Measurements from ENCODE around the gene MED13L. TPM values are rescaled to one million over a fixed set of nuclear protein-coding genes. Genes with fewer than 3 reads are reported as not detected.

MED13L gene
- 10 to 100 TPM; 39.5 to 41.8 TPM for total RNA-seq

DNA sequence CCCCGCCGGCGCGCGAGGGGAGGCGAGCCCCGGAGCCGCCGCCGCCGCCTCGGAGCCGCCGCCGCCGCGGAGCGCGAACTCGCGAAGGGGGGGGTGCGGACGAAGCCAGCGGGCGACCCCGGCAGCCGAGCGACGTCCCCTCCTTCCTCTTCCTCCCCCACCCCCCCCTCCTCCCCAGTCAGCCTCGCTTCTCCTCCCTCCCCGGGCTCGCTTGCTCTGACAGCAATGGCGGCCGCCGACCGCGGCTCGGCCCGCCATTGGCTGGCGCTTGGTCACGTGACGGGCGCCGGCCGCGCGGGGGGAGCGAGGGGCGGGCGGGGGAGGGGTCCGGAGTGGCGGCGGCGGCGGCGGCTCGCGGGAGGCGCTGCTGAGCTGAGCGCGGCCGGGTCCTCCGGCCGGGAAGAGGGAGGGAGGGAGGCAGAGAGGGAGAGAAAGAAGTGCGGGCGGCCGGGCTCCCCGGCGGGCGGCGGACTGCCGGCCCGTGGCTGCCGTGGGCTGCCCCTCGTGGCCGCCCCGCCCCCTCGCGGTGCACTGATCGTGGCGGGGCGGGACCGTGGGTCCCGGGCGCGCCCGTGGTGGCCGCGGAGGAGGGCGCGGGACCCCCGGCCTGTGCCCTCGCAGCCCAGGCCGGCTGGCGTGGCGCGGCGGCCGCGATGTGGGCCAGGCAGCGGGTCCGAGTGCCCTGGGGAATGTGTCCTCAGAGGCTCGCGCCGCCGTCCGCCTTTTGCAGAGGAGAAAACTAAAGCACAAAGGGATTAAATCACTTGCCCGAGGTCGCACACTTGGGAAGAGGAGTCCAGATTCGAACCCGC is at the start of gene MED13L:
Gene MED13L, minus strand, starts transcription at position 227 of the 812 bp plus-strand sequence. CDS start 562 bp downstream, outside the sequence.
- CTCF ChIA-PET = interaction anchor here (1.0 to 1.2 kb wide), 3 partner anchors 42 to 410 kb away, joined by 3 to 4 read pairs (median 4); no protein-coding TSS in a partner anchor
- Mint-ChIP-seq H3K9me3 (no peaks in the 10 kb centered on the region), H3K27ac (peak within 1 kb of the TSS; percentile 88), H3K27me3 (no peaks in the 10 kb centered on the region), H3K36me3 (ENCODE audit: low read depth) (no peaks in the 10 kb centered on the region), H3K4me1 (ENCODE audit: low read depth) (peaks cover 33% of the 10 kb centered on the region), H3K4me3 (peak within 1 kb of the TSS; percentile 82)
- ATAC-seq (peak; percentile 84), DNase-seq (peak; percentile 81)
- TF ChIP-seq, protein P1, sequence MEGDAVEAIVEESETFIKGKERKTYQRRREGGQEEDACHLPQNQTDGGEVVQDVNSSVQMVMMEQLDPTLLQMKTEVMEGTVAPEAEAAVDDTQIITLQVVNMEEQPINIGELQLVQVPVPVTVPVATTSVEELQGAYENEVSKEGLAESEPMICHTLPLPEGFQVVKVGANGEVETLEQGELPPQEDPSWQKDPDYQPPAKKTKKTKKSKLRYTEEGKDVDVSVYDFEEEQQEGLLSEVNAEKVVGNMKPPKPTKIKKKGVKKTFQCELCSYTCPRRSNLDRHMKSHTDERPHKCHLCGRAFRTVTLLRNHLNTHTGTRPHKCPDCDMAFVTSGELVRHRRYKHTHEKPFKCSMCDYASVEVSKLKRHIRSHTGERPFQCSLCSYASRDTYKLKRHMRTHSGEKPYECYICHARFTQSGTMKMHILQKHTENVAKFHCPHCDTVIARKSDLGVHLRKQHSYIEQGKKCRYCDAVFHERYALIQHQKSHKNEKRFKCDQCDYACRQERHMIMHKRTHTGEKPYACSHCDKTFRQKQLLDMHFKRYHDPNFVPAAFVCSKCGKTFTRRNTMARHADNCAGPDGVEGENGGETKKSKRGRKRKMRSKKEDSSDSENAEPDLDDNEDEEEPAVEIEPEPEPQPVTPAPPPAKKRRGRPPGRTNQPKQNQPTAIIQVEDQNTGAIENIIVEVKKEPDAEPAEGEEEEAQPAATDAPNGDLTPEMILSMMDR (IDR thresholded peaks at IDR 0.05) = peak; percentile 22
- POLR2A ChIA-PET = interaction anchor here (0.7 to 1.2 kb wide), 3 partner anchors 13 to 101 kb away, joined by 3 to 4 read pairs (median 3); no protein-coding TSS in a partner anchor
- intact Hi-C loops (cut with micrococcal nuclease) = loop anchor here (10.0 kb wide), 1 partner anchor 317 kb away; no protein-coding TSS in a partner anchor

DNA sequence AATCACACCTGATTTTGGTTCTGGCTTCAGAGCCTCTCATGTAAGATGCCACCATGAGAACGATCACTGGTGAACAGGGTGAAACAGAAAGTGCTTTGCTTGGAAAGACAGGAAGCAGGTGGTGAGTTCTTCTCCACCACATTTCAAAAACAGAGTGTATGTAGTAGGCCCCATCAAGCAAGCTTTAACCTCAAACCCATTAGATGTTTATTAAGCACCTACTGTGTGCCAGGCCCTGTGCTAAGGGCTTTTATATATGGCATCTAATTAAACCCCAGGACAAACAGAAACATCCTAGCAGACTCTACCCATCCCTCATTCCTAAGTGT is 47.8 kb upstream of the MED13L start:
- no peaks in the 10 kb centered on the region for H3K36me3 Mint-ChIP-seq (ENCODE audit: low read depth)
- peak overlapping the region; percentile 45 for H3K4me3 Mint-ChIP-seq
- DNase-seq = peak; percentile 41
- peak; percentile 78 for ATAC-seq
- intact Hi-C loops (cut with micrococcal nuclease) = no loop called here
- ChIA-PET POLR2A (no interaction called here), CTCF (no interaction called here)
- H3K27ac Mint-ChIP-seq = peak overlapping the region; percentile 86
- peaks cover 36% of the 10 kb centered on the region for H3K4me1 Mint-ChIP-seq (ENCODE audit: low read depth)
- no peaks in the 10 kb centered on the region for H3K27me3 Mint-ChIP-seq
- peaks cover 5% of the 10 kb centered on the region for H3K9me3 Mint-ChIP-seq
- TF ChIP-seq, protein P1 (IDR thresholded peaks at IDR 0.05) = no peak

DNA sequence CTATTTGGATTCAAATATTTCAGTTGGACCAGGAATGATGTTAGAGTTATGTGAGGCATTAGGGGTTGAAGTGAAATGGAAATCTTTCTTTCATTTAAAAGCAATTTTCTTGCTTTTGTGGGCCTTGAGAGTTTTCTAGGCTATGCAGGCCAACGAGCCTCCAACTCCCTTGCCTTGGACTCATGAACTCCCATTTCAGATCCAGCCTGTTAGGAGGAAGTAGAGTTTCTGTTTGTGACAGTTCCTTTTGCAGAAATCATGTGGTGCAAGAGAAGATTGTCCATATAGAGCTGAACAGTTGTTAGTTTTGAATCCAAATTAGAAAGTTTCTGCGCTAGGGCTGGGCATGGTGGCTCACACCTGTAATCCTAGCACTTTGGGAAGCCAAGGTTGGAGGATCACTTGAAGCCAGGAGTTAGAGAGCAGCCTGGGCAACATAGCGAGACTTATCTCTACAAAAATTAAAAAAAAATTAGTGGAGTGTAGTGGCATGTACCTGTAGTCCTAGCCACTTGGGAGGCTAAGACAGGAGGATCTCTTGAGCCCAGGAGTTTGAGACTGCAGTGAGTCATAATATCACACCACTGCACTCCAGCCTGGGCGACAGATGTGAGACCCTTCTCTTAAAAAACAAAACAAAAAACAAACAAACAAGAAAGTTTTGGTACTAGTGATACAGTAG is 47.3 kb upstream of the MED13L start:
- Mint-ChIP-seq H3K4me3 (peak overlapping the region; percentile 45), H3K36me3 (ENCODE audit: low read depth) (no peaks in the 10 kb centered on the region), H3K4me1 (ENCODE audit: low read depth) (peaks cover 41% of the 10 kb centered on the region), H3K27me3 (no peaks in the 10 kb centered on the region), H3K9me3 (peaks cover 5% of the 10 kb centered on the region), H3K27ac (peak overlapping the region; percentile 86)
- DNase-seq (no peak), ATAC-seq (peak; percentile 48)
- ChIA-PET POLR2A (no interaction called here), CTCF (no interaction called here)
- TF ChIP-seq, protein P1 (IDR thresholded peaks at IDR 0.05) = no peak
- intact Hi-C loops (cut with micrococcal nuclease) = no loop called here

DNA sequence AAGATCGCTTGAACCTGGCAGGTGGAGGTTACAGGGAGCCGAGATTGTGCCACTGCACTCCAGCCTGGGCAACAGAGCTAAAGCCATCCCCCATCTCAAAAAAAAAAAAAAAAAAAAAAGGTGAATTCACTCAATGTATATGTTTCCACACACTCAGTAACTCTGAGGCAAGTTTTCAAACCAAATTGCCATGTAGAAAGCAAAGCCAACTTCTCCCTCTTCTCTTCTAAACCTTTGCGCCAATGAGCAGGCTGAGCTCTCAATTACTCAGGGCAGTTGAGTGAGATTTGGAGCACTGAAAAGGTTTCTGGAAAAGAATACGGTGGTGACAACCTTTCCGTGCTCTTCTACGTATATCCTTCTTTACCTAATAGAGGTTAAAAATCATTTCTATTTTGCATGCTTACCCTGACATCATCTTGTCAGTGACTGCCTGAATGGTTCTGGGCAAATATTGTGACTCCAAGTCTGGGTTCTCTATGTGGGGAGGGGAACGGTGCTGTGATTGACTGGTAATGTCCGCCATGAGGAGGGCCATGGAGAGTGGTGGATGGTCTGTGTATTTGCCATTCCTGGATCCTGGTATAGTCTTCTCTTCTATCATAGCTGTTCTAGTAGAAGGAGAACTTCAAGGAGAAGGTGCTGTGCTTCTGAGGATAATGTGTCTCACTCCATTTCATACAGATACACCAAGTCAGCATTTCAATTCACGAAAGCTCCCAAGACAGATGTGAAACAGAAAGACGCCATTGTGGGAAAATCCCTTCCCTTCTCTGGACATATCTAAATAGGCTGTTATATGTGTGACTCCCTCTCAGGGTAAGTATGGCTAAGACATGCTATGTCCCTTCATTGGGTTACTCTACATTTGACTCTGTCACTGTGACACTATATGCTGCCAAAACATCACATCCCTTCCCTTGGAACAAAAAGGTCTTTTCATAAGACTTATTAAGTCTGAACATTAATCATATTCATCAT is 46.2 kb upstream of the MED13L start:
- ATAC-seq = peak; percentile 40
- H3K4me3 Mint-ChIP-seq = no peak overlapping the region
- peak overlapping the region; percentile 68 for H3K27ac Mint-ChIP-seq
- POLR2A ChIA-PET = interaction anchor here (0.9 to 1.0 kb wide), 2 partner anchors 14 to 46 kb away, joined by 4 read pairs; no protein-coding TSS in a partner anchor
- DNase-seq = peak; percentile 16
- H3K27me3 Mint-ChIP-seq = no peaks in the 10 kb centered on the region
- CTCF ChIA-PET = interaction anchor here (0.5 kb wide), 1 partner anchor 36 kb away, joined by 3 read pairs; no protein-coding TSS in a partner anchor
- peaks cover 51% of the 10 kb centered on the region for H3K4me1 Mint-ChIP-seq (ENCODE audit: low read depth)
- H3K9me3 Mint-ChIP-seq = peaks cover 5% of the 10 kb centered on the region
- intact Hi-C loops (cut with micrococcal nuclease) = no loop called here
- TF ChIP-seq, protein P1 (IDR thresholded peaks at IDR 0.05) = no peak
- H3K36me3 Mint-ChIP-seq (ENCODE audit: low read depth) = no peaks in the 10 kb centered on the region

All from activated CD8-positive, alpha-beta T cell treated with anti-CD3 and anti-CD28 coated beads for 36 hours (primary cell).